OCI-LY7 (cell line): ENCODE results near the gene CYP26A1.

Experiments
- CTCF ChIP-seq: fragments of 200-600 bp; sonication (generic); conservative IDR thresholded peaks from 2 replicates; pipeline ENCODE4 v1.5.1; 2014; ENCODE audit warnings: mild to moderate bottlenecking, antibody characterized with exemption, low read length, moderate library complexity, mixed read lengths
- EZH2phosphoT487 ChIP-seq: fragments of 200-600 bp; sonication (generic); IDR thresholded peaks from 2 replicates; pipeline ENCODE4 v1.6.1; 2018; ENCODE audit warnings: low read depth, borderline replicate concordance, mild to moderate bottlenecking, mixed run types, antibody characterized with exemption, low read length, moderate library complexity, mixed read lengths

GRCh38 chr10:93061594-93062513 lies 11.8 kb upstream of the CYP26A1 start:
- TF ChIP-seq CTCF (no peak), EZH2phosphoT487 (no peak)
